Fibroblast of the aortic adventitia (primary cell): ENCODE results near the gene ZSWIM8. TPM values are rescaled to one million over a fixed set of nuclear protein-coding genes. Genes with fewer than 3 reads are reported as not detected.

Source experiments
- DNase-seq: peaks from one replicate; pipeline ENCODE4 v3.0.0-alpha.2; 2010; ENCODE audit warnings: low read depth
- H3K4me3 ChIP-seq: 2 replicates; pipeline ENCODE4 v1.5.1; 2011; ENCODE audit warnings: low read depth, mild to moderate bottlenecking, control low read depth, low read length, moderate library complexity
- CTCF ChIP-seq: IDR thresholded peaks from 2 replicates; pipeline ENCODE4 v1.5.1; 2011; ENCODE audit warnings: mild to moderate bottlenecking, low read length, control low read depth, inconsistent platforms; ENCODE audit not compliant: insufficient read depth
- total RNA-seq: library from RNA; depleted of rRNA; stranded (reverse); fragments of >200 nt; gene quantifications from 2 replicates; pipeline ENCODE4 v1.2.3, GENCODE V29; 2012; ENCODE audit warnings: low replicate concordance

The ZSWIM8 gene
- total RNA-seq, 1 donor, result 48.9 TPM

- no peak for DNase-seq
- peak overlapping the region; percentile 84 for H3K4me3 ChIP-seq
- TF ChIP-seq CTCF, result no peak
Measured at GRCh38 chr10:73773152-73773879, 12.1 kb upstream of the ZSWIM8 start.

GRCh38 chr10:73774637-73775036 is 10.8 kb upstream of the ZSWIM8 start:
- no peak for TF ChIP-seq CTCF
- peak; percentile 59 for DNase-seq
- peak overlapping the region; percentile 60 for H3K4me3 ChIP-seq

GRCh38 chr10:73779018-73779417 is 6.4 kb upstream of the ZSWIM8 start:
- no peak overlapping the region for H3K4me3 ChIP-seq
- no peak for TF ChIP-seq CTCF
- DNase-seq, result no peak

GRCh38 chr10:73779539-73780197 is 5.7 kb upstream of the ZSWIM8 start:
- DNase-seq, result no peak
- no peak for TF ChIP-seq CTCF
- no peak overlapping the region for H3K4me3 ChIP-seq

GRCh38 chr10:73780301-73780700 is 5.1 kb upstream of the ZSWIM8 start:
- no peak for TF ChIP-seq CTCF
- DNase-seq, result no peak
- H3K4me3 ChIP-seq, result no peak overlapping the region

GRCh38 chr10:73780966-73781365 is 4.4 kb upstream of the ZSWIM8 start:
- DNase-seq, result no peak
- peak overlapping the region; percentile 92 for H3K4me3 ChIP-seq
- no peak for TF ChIP-seq CTCF
